ENCODE data around the gene EZR.

The EZR gene

GRCh38 chr6:158781692-158782373 lies 37.3 kb downstream of the EZR start:
- peaks cover 14 to 30% of the 10 kb centered on the region in 2 experiments for H3K4me1 ChIP-seq (ENCODE audit: control insufficient read depth in 1 of 2, insufficient read depth in 2 of 2, low read length in 2 of 2)
- peak overlapping the region; percentile 15 for H2BK12ac ChIP-seq (ENCODE audit: low read length)
- H3K9me3 ChIP-seq (ENCODE audit: insufficient read depth, low read depth, low read length), result peaks cover 2% of the 10 kb centered on the region
- H3K36me3 ChIP-seq (ENCODE audit: control insufficient read depth in 1 of 2, insufficient read depth in 2 of 2, low read length in 2 of 2), result peaks cover 58 to 75% of the 10 kb centered on the region in 2 experiments
- H3K18ac ChIP-seq (ENCODE audit: low read length), result peak overlapping the region; percentile 55
- H2AK5ac ChIP-seq (ENCODE audit: low read length), result no peak overlapping the region
- peak overlapping the region; percentile 42 for H3K4ac ChIP-seq (ENCODE audit: low read depth, low read length)
- no CpG with 5 or more reads among the region's 19 CpGs for WGBS (ENCODE audit: extremely low coverage, insufficient coverage, insufficient read length)
- peak overlapping the region; percentile 44 for H3K4me2 ChIP-seq (ENCODE audit: low read length)
- no peak overlapping the region for H3K4me3 ChIP-seq (ENCODE audit: low read depth, low read length)
- peak; percentile 47 to 50 for DNase-seq
- no peak overlapping the region for H3K9ac ChIP-seq (ENCODE audit: low read length)
- no peak overlapping the region for H4K12ac ChIP-seq (ENCODE audit: low read depth, low read length)
- H2BK120ac ChIP-seq (ENCODE audit: insufficient read depth, low read length, poor library complexity), result peak overlapping the region; percentile 18
- peak overlapping the region; percentile 17 for H4K8ac ChIP-seq (ENCODE audit: low read depth, low read length)
- peak overlapping the region; percentile 79 for H3K27ac ChIP-seq (ENCODE audit: low read depth, low read length)
- H3K79me2 ChIP-seq (ENCODE audit: control insufficient read depth, insufficient read depth, low read length, poor library complexity), result peaks cover 6% of the 10 kb centered on the region
- H3K79me1 ChIP-seq (ENCODE audit: low read length), result peaks cover 11% of the 10 kb centered on the region
- no peak overlapping the region for H2AFZ ChIP-seq (ENCODE audit: insufficient read depth, low read length, poor library complexity)
- H4K91ac ChIP-seq (ENCODE audit: low read depth, low read length), result peak overlapping the region; percentile 41
- no peak overlapping the region for H3K23ac ChIP-seq (ENCODE audit: low read length)
- H3K27me3 ChIP-seq (ENCODE audit: insufficient read depth, low read length), result no peaks in the 10 kb centered on the region
- peak overlapping the region; percentile 41 for H3K14ac ChIP-seq (ENCODE audit: low read length)
- H2BK5ac ChIP-seq (ENCODE audit: low read depth, low read length, poor library complexity), result peak overlapping the region; percentile 37

GRCh38 chr6:158780988-158781691 lies 38.0 kb downstream of the EZR start:
- WGBS (ENCODE audit: extremely low coverage, insufficient coverage, insufficient read length), result no CpG with 5 or more reads among the region's 11 CpGs
- peaks cover 11% of the 10 kb centered on the region for H3K79me1 ChIP-seq (ENCODE audit: low read length)
- H3K79me2 ChIP-seq (ENCODE audit: control insufficient read depth, insufficient read depth, low read length, poor library complexity), result peaks cover 6% of the 10 kb centered on the region
- H3K23ac ChIP-seq (ENCODE audit: low read length), result no peak overlapping the region
- H3K27ac ChIP-seq (ENCODE audit: low read depth, low read length), result peak overlapping the region; percentile 79
- H4K91ac ChIP-seq (ENCODE audit: low read depth, low read length), result peak overlapping the region; percentile 41
- no peaks in the 10 kb centered on the region for H3K27me3 ChIP-seq (ENCODE audit: insufficient read depth, low read length)
- H3K4me1 ChIP-seq (ENCODE audit: control insufficient read depth in 1 of 2, insufficient read depth in 2 of 2, low read length in 2 of 2), result peaks cover 14 to 30% of the 10 kb centered on the region in 2 experiments
- peak overlapping the region; percentile 60 for H3K18ac ChIP-seq (ENCODE audit: low read length)
- no peak overlapping the region for H2BK5ac ChIP-seq (ENCODE audit: low read depth, low read length, poor library complexity)
- DNase-seq, result peak; percentile 78 to 85
- no peak overlapping the region for H4K12ac ChIP-seq (ENCODE audit: low read depth, low read length)
- no peak overlapping the region for H3K4ac ChIP-seq (ENCODE audit: low read depth, low read length)
- peaks cover 2% of the 10 kb centered on the region for H3K9me3 ChIP-seq (ENCODE audit: insufficient read depth, low read depth, low read length)
- no peak overlapping the region for H2AK5ac ChIP-seq (ENCODE audit: low read length)
- H3K14ac ChIP-seq (ENCODE audit: low read length), result no peak overlapping the region
- peaks cover 59 to 76% of the 10 kb centered on the region in 2 experiments for H3K36me3 ChIP-seq (ENCODE audit: control insufficient read depth in 1 of 2, insufficient read depth in 2 of 2, low read length in 2 of 2)
- H2AFZ ChIP-seq (ENCODE audit: insufficient read depth, low read length, poor library complexity), result no peak overlapping the region
- H3K4me3 ChIP-seq (ENCODE audit: low read depth, low read length), result no peak overlapping the region
- no peak overlapping the region for H2BK12ac ChIP-seq (ENCODE audit: low read length)
- H3K4me2 ChIP-seq (ENCODE audit: low read length), result peak overlapping the region; percentile 44
- no peak overlapping the region for H2BK120ac ChIP-seq (ENCODE audit: insufficient read depth, low read length, poor library complexity)
- no peak overlapping the region for H3K9ac ChIP-seq (ENCODE audit: low read length)
- H4K8ac ChIP-seq (ENCODE audit: low read depth, low read length), result no peak overlapping the region

GRCh38 chr6:158780246-158780884 lies 38.8 kb downstream of the EZR start:
- Histone ChIP-seq H3K27ac (ENCODE audit: low read depth, low read length) (peak overlapping the region; percentile 43), H2BK120ac (ENCODE audit: insufficient read depth, low read length, poor library complexity) (no peak overlapping the region), H3K9ac (ENCODE audit: low read length) (no peak overlapping the region), H4K8ac (ENCODE audit: low read depth, low read length) (no peak overlapping the region), H3K4me2 (ENCODE audit: low read length) (no peak overlapping the region), H4K91ac (ENCODE audit: low read depth, low read length) (no peak overlapping the region), H2AFZ (ENCODE audit: insufficient read depth, low read length, poor library complexity) (no peak overlapping the region), H3K4me3 (ENCODE audit: low read depth, low read length) (no peak overlapping the region), H3K4ac (ENCODE audit: low read depth, low read length) (no peak overlapping the region), H4K12ac (ENCODE audit: low read depth, low read length) (no peak overlapping the region), H3K27me3 (ENCODE audit: insufficient read depth, low read length) (no peaks in the 10 kb centered on the region), H3K36me3 (ENCODE audit: control insufficient read depth in 1 of 2, insufficient read depth in 2 of 2, low read length in 2 of 2) (peaks cover 56 to 76% of the 10 kb centered on the region in 2 experiments), H3K79me1 (ENCODE audit: low read length) (peaks cover 11% of the 10 kb centered on the region), H2BK12ac (ENCODE audit: low read length) (no peak overlapping the region), H2AK5ac (ENCODE audit: low read length) (no peak overlapping the region), H3K9me3 (ENCODE audit: insufficient read depth, low read depth, low read length) (peaks cover 2% of the 10 kb centered on the region), H3K14ac (ENCODE audit: low read length) (no peak overlapping the region), H3K18ac (ENCODE audit: low read length) (no peak overlapping the region), H2BK5ac (ENCODE audit: low read depth, low read length, poor library complexity) (no peak overlapping the region), H3K4me1 (ENCODE audit: control insufficient read depth in 1 of 2, insufficient read depth in 2 of 2, low read length in 2 of 2) (peaks cover 14 to 30% of the 10 kb centered on the region in 2 experiments), H3K79me2 (ENCODE audit: control insufficient read depth, insufficient read depth, low read length, poor library complexity) (peaks cover 6% of the 10 kb centered on the region), H3K23ac (ENCODE audit: low read length) (no peak overlapping the region)
- no CpG with 5 or more reads among the region's 7 CpGs for WGBS (ENCODE audit: extremely low coverage, insufficient coverage, insufficient read length)
- DNase-seq, result no peak

- no peak overlapping the region for H2AFZ ChIP-seq (ENCODE audit: insufficient read depth, low read length, poor library complexity)
- H2AK5ac ChIP-seq (ENCODE audit: low read length), result no peak overlapping the region
- peaks cover 10 to 25% of the 10 kb centered on the region in 2 experiments for H3K4me1 ChIP-seq (ENCODE audit: control insufficient read depth in 1 of 2, insufficient read depth in 2 of 2, low read length in 2 of 2)
- H3K27ac ChIP-seq (ENCODE audit: low read depth, low read length), result no peak overlapping the region
- no peak overlapping the region for H3K4me3 ChIP-seq (ENCODE audit: low read depth, low read length)
- no peak for DNase-seq
- peaks cover 4% of the 10 kb centered on the region for H3K79me2 ChIP-seq (ENCODE audit: control insufficient read depth, insufficient read depth, low read length, poor library complexity)
- no peak overlapping the region for H3K9ac ChIP-seq (ENCODE audit: low read length)
- H2BK12ac ChIP-seq (ENCODE audit: low read length), result no peak overlapping the region
- H3K4ac ChIP-seq (ENCODE audit: low read depth, low read length), result no peak overlapping the region
- H3K36me3 ChIP-seq (ENCODE audit: control insufficient read depth in 1 of 2, insufficient read depth in 2 of 2, low read length in 2 of 2), result peaks cover 54 to 75% of the 10 kb centered on the region in 2 experiments
- H2BK120ac ChIP-seq (ENCODE audit: insufficient read depth, low read length, poor library complexity), result no peak overlapping the region
- H4K8ac ChIP-seq (ENCODE audit: low read depth, low read length), result no peak overlapping the region
- H2BK5ac ChIP-seq (ENCODE audit: low read depth, low read length, poor library complexity), result no peak overlapping the region
- H3K79me1 ChIP-seq (ENCODE audit: low read length), result peaks cover 9% of the 10 kb centered on the region
- H3K14ac ChIP-seq (ENCODE audit: low read length), result no peak overlapping the region
- H3K23ac ChIP-seq (ENCODE audit: low read length), result no peak overlapping the region
- no CpG with 5 or more reads among the region's 6 CpGs for WGBS (ENCODE audit: extremely low coverage, insufficient coverage, insufficient read length)
- no peak overlapping the region for H3K18ac ChIP-seq (ENCODE audit: low read length)
- no peak overlapping the region for H3K4me2 ChIP-seq (ENCODE audit: low read length)
- H4K91ac ChIP-seq (ENCODE audit: low read depth, low read length), result no peak overlapping the region
- H3K27me3 ChIP-seq (ENCODE audit: insufficient read depth, low read length), result no peaks in the 10 kb centered on the region
- no peak overlapping the region for H4K12ac ChIP-seq (ENCODE audit: low read depth, low read length)
- no peaks in the 10 kb centered on the region for H3K9me3 ChIP-seq (ENCODE audit: insufficient read depth, low read depth, low read length)
These were observed 41.1 kb downstream of the EZR start for GRCh38 chr6:158778005-158778527.

All from trophoblast cell (in vitro differentiated cells and primary cell).